Bronchial epithelial cell (primary cell): ENCODE results near the gene GARNL3. TPM values are rescaled to one million over a fixed set of nuclear protein-coding genes. Genes with fewer than 3 reads are reported as not detected.

Experiments used
- DNase-seq: peaks from one replicate; pipeline ENCODE4 v3.0.0-alpha.2; 2010; ENCODE audit warnings: low read depth
- FAIRE-seq: peaks from 2 replicates; lab custom pipeline; 2011; peaks lifted over from hg19 to GRCh38; lab: Jason Lieb, UNC
- H3K27me3 ChIP-seq: 2 replicates; pipeline ENCODE4 v1.5.1; 2011; ENCODE audit warnings: low read length; ENCODE audit not compliant: control insufficient read depth, insufficient read depth
- H3K36me3 ChIP-seq: 2 replicates; pipeline ENCODE4 v1.5.1; 2011; ENCODE audit warnings: low read length; ENCODE audit not compliant: control insufficient read depth, insufficient read depth
- H3K4me3 ChIP-seq: 2 replicates; pipeline ENCODE4 v1.5.1; 2011; ENCODE audit warnings: mild to moderate bottlenecking, low read depth, low read length, control low read depth
- total RNA-seq: library from RNA; depleted of rRNA; stranded (reverse); fragments of >200 nt; gene quantifications from 2 replicates; pipeline ENCODE4 v1.2.1, GENCODE V29; 2014
- TF ChIP-seq, protein P1 (sequence below): IDR thresholded peaks from 2 replicates; pipeline ENCODE4 v1.5.1; 2011; ENCODE audit warnings: mild to moderate bottlenecking, moderate library complexity, low read length, control low read depth, inconsistent platforms; ENCODE audit not compliant: insufficient read depth, severe bottlenecking

Gene GARNL3
- total RNA-seq, 1 donor from 2014 or later, result 2.4 TPM

DNA sequence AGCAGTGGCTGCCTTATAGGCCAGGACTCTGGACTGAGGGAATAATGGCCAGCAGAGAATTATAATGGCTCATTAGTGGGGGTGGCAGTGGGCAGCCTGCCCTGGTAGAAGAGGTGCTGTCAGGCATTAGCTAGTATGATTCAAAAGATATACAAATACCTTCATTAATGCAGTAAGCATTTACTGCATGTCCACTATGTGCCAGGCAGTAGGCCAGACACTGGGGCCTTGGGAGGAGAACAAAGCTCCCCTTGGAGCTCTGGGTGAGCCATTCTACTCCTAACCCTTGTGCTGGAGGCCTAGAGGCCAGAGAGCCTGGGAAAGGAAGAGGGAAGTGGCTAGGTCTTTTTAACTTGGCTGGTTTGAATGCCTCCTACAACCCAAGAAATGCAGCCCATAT, 2.0 kb upstream of the GARNL3 start:
- DNase-seq, result no peak
- no peaks in the 10 kb centered on the region for H3K36me3 ChIP-seq
- H3K4me3 ChIP-seq, result no peak overlapping the region
- TF ChIP-seq, protein P1, sequence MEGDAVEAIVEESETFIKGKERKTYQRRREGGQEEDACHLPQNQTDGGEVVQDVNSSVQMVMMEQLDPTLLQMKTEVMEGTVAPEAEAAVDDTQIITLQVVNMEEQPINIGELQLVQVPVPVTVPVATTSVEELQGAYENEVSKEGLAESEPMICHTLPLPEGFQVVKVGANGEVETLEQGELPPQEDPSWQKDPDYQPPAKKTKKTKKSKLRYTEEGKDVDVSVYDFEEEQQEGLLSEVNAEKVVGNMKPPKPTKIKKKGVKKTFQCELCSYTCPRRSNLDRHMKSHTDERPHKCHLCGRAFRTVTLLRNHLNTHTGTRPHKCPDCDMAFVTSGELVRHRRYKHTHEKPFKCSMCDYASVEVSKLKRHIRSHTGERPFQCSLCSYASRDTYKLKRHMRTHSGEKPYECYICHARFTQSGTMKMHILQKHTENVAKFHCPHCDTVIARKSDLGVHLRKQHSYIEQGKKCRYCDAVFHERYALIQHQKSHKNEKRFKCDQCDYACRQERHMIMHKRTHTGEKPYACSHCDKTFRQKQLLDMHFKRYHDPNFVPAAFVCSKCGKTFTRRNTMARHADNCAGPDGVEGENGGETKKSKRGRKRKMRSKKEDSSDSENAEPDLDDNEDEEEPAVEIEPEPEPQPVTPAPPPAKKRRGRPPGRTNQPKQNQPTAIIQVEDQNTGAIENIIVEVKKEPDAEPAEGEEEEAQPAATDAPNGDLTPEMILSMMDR, result no peak
- H3K27me3 ChIP-seq, result no peaks in the 10 kb centered on the region
- FAIRE-seq, result no peak

DNA sequence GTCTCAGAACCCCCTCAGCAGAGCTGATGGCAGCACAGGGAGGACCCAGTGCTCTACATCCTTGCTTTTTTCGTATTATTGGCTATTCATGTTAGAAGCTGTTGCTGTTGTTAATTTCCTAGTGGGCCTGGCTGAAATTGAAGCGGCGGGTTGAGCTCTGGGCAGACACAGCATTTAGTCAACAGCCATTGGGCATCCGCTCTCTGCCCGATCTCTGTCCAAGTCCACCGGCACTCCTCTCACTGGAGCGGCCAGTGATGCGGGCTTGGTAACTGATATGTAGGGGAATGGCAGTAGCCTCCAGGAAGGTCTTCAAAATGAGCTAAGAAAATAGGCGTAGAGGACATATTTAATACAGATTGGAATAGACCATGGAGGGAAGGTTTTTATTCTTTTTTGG, 1.3 kb upstream of the GARNL3 start:
- DNase-seq (no peak), FAIRE-seq (no peak)
- no peaks in the 10 kb centered on the region for H3K27me3 ChIP-seq
- no peaks in the 10 kb centered on the region for H3K36me3 ChIP-seq
- TF ChIP-seq, protein P1, result no peak
- H3K4me3 ChIP-seq, result no peak overlapping the region

DNA sequence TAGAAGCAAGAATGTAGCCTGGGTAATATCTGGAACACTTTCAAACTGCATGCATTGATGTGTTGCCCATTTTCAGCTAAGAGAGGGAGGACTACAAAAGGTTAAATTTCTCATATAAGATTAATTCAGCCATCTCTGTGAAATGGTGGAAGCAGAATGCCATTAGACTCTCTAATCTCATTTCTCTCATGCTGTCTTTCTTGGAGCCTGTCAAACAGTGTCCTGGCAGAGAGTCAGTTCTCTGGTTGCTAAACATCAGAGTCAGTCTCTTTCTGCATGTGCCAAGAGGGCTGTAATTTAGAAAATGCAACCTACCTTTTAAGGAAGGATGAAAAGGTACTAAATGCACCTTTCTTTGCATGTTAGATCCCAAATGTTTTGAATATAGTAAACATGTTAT, 910 bp upstream of the GARNL3 start:
- H3K36me3 ChIP-seq, result no peaks in the 10 kb centered on the region
- TF ChIP-seq, protein P1, result no peak
- FAIRE-seq (no peak), DNase-seq (no peak)
- H3K4me3 ChIP-seq, result no peak overlapping the region
- H3K27me3 ChIP-seq, result no peaks in the 10 kb centered on the region

DNA sequence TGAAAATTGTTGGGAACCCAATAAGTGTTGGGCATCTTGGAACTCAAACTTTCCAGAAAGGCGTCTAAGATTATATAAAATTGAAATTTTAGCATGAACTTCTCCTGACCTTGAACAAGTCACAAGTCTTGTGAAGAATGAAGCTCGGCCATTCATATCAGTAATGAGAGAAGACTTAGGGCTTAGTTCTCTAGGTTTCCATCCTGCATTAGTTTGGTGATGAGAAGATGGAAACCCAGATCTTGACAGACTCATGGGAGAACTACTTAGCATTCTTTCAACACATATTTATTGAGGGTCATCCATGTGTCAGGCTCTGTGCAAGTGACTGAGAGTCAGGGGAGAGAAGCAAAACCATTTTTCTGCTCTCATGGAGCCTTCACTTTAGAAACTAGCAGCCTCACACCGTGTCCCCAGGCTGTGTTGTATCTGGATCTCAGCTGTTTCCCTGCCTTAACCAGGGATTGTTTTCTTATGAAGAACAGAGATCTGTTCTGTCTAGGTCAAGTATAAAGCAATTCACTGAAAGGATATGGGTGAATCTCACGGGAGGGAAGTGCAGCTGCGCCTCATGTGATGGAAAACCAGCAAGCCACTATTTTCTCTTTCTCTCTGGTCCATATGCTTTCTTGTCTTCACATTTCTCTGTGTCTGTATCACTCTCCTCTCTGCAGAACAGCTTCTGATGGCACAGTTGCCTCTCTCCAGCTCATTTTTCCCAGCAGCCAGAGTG, 3.4 kb downstream of the GARNL3 start:
- Histone ChIP-seq H3K27me3 (no peaks in the 10 kb centered on the region), H3K4me3 (no peak overlapping the region), H3K36me3 (no peaks in the 10 kb centered on the region)
- FAIRE-seq, result no peak
- TF ChIP-seq, protein P1, result no peak
- no peak for DNase-seq

DNA sequence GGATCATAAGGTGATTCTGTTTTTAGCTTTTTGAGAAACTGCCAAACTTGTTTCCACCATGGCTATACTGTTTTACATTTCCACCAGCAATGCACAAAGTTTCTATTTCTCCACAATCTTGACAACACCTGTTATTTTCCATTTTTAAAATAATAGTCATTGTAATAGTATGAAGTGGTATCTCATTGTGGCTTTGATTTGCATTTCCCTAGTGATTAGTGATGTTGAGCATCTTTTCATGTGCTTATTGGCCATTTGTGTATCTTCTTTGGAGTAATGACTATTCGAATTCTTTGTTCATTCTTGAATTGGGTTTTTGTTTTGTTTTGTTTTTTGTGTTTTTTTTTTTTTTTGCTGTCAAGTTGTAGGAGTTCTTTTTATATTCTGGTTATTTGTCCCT, 4.9 kb downstream of the GARNL3 start:
- Histone ChIP-seq H3K4me3 (no peak overlapping the region), H3K27me3 (no peaks in the 10 kb centered on the region), H3K36me3 (no peaks in the 10 kb centered on the region)
- DNase-seq (no peak), FAIRE-seq (no peak)
- TF ChIP-seq, protein P1, result no peak

DNA sequence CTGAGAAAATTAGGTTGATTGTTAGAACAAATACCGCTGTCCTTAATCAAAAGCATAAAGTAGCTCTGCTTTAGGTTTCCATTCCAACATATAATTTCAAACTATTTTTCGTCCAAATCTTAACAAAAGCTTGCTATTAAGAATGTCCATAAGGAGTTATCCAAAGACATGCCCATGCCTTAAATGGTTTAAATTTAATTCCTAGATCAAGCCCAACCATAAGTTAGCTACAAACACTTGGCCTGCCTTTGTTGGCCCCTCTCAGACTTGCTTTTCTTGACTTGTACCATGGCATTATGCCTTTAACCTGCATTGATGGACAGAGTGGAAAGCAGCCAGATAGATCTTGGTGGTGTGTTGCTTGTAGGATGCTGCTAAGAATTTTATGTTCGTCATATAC, 8.8 kb downstream of the GARNL3 start:
- DNase-seq, result no peak
- Histone ChIP-seq H3K4me3 (no peak overlapping the region), H3K27me3 (no peaks in the 10 kb centered on the region), H3K36me3 (no peaks in the 10 kb centered on the region)
- TF ChIP-seq, protein P1, result no peak
- FAIRE-seq, result no peak
